GM19035 (cell line): ENCODE results near the gene CHCHD6.
A peak's percentile ranks its signal among the peaks of the same experiment; 100 is the strongest.

Source experiments
- ATAC-seq: cut with Tn5 transposase; IDR thresholded peaks from one replicate; pipeline ENCODE4 v1.9.1; 2021; ENCODE audit not compliant: unreplicated experiment

The CHCHD6 gene

DNA sequence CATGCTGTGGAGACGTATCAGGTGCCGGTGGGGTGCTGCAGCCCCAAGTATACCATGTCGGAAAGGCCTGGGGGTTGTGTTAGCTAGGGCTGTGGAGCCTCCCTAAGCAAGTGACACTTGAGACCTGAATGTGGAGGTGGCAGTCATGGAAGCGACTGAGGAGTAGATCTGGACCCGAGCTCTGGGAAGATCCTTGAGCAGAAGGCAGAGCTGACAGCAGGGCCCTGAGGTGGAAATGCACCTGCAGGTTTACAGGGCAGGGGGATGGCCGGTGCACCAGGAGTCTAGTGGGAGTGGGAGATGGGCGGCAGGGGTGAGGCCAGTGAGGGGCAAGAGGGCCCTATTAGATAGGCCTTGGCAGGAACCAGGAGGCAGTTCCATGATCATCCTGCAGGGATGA, 187.1 kb downstream of the CHCHD6 start:
- no peak for ATAC-seq

DNA sequence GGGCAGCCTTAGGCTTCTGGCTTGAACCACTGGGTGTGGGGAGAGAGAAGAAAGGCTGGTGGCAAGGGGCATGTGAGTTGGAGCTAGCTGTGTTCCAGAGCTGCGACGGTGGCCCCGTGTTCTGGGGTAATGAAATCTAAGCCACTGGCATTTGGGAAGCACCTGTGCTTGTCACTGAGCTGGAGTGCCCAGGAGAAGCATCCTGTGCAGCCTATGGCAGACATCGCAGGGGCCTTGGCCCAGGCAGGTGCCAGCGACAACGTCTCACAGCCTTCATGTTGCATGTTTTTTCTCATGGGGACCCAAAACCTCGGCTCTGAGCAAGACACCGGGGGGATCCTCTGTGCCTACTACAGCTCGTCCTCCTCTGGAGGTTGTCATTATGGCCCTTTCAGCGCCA, 187.8 kb downstream of the CHCHD6 start:
- no peak for ATAC-seq

DNA sequence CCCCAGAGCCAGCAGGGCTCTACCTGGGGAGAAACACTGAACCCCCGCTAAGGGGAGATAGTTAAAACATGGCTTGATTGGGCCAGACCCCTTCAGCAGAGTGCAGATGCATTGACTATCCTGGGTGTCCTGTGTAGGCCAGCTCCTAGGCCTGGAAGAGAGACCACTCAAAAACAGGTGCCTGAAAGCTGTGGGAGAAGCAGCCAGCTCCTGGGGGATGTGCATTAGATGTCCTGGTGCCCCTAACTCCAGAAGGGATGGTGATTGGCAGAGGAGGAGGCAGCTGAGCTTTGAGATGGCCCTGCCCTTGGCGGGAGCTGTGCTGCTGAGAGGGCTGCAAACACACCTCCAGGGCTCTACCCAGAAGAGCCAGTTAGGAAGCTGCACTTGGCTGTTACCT, 189.6 kb downstream of the CHCHD6 start:
- no peak for ATAC-seq

DNA sequence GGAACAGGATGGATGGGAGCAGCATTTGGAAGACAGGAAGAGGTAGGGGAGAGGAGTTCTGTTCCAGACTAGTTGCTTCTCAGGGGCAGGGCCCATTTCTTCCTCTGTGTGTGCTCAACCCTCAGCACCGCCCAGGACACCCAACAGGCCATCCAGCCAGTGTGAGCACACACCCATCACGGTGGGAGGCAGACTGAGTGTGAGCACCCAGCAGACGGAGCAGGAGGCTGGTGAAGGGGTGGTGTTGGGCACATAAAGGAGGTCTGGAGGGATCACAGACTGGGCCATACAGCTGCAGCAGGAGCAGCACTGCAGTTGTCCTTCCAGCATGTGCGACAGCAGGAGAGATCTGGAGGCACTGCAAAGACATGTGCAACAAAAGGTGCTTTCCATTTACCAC, 190.4 kb downstream of the CHCHD6 start:
- no peak for ATAC-seq

DNA sequence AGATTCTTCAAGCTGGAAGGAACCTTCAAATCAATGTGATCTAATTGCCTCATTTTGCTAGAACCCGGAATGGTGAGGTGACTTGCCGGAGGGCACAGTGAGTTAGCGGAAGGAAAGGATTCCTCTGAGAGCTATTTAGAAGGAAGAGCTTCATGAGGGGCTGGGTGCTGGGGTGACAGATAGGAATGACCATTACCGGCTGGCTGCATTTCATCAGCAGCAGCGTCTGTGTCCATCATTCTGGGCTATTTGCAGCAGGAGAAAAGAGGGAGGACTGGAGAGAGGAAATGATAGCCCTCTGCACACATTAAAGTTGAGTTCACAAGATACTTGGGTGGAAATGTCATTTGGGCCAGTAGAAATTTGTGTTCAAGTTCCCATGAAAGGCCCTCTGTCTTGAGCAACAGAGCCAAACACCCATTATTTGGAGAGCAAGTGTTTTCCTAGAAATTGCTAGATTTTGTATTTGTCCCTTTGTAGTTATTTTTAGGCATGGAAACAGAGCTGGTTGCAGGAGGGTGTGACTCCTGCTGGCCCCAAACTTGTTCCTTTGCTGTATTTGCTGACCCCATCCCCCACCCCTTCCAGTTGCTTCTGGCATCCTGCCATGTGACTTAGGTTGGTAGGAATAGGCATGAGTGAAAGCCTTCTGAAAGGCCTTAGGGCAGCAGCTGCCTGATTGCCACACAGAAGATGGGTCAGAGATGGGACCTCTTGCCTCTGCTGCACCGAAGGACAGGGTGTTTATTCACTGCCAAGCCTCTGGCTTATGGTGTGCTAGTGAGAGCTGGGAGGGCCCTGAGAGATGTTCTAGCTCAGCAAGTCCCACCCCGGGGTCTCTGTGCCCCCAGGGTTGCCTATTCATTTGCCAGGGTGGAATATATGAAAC, 191.4 kb downstream of the CHCHD6 start:
- no peak for ATAC-seq

DNA sequence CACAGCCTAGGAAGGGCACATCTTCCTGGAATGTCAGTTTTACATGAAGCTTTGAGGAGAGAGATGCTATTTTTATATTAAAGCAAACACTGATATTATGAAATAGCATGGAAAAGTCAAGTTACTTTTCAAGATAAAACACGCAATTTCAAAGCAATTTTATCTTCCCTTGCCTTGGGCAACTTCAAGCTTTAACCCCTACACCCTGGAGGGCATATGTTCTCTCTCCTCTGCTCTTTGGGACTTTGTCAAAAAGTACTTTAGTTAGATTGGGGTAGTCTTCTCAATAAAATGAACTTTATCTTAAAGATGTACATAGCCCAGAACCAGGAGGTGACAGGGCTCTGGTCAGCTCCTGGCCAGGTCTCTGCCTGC, 192.0 kb downstream of the CHCHD6 start:
- no peak for ATAC-seq

DNA sequence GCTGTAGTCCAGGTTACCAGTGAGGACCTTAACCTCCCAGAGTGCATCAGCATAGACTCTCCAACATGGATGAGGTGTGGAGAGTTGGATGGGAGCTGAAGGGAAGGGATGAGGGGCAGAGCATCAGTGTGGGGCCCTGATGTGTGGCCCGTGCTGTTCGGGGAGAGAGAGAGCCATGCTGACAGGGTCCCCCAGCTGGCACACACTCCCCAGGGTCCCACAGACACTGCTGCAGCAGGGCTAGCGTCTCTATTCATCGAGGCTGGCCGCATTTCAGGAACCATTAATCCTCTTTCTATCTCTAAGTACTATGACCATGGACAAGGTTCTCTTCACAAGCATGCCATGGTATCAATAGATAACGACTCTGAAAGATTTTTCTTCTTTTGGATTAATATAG, 192.9 kb downstream of the CHCHD6 start:
- no peak for ATAC-seq

DNA sequence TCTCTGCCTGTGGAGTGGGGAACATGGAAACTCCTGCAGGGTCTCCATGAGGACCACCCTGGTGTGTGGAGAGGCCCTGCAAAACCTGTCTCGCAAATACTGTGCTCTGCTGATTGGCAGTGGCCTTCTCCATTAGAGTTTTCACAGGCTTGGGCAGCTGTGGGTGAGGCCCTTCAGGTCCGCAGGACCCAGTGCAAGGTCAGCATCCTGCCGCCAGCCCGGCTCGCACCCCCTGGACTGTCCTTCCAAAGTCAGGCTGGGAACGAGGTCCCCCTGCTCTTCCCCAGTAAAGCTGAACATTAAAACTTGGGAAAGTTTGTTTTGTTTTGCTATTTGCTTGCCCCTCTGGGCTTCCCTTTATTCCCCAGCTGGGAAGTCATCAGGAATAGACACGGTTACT, 193.9 kb downstream of the CHCHD6 start:
- ATAC-seq: no peak

DNA sequence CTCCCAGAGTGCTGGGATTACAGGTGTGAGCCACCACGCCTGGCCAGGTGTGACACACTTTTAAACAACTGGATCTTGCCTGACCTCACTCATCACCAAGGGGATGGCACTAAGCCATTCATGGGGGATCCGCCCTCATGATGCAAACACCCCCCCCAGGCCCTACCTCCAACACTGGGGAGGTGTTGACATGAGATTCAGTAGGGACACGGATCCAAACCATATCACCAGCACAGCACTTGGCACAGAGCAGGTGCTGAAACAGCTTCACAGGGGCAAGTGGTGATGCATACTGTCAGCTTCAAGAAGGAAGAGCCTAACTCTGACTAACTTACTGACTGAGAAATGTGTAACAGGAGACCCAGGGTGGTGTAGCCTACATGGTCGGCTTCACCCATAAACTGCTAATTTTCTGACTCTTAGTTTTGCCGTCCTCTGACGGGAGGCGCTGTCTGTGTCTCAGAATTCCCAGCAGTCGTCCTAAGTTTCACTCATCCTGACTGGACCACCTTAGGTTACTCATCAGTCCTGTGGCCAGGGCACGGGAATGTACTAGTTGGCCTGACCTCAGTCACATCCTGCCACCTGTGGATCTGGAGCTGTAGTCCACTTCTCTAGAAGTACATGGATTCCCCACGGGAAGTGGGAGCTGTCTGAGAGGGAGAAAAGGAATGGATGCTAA, 197.0 kb downstream of the CHCHD6 start:
- no peak for ATAC-seq

DNA sequence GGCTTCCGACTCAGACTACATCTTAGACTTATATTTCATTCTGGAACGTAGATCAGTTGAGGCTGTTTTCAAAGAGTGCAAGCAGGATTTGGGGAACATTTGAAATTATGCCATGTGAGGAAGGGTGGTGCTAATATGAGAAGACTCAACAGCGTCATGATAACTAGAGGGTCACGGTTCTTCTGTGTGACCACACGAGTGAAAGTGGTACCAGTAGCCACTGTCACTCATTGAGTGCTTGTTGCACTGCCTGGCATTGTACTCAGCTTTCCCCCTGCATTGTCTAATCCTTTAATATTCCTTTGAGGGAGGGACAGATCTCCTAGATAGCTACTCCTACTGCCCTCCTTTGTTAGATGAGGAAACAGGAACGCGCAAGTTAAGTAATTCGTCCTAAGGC, 197.6 kb downstream of the CHCHD6 start:
- ATAC-seq: no peak

DNA sequence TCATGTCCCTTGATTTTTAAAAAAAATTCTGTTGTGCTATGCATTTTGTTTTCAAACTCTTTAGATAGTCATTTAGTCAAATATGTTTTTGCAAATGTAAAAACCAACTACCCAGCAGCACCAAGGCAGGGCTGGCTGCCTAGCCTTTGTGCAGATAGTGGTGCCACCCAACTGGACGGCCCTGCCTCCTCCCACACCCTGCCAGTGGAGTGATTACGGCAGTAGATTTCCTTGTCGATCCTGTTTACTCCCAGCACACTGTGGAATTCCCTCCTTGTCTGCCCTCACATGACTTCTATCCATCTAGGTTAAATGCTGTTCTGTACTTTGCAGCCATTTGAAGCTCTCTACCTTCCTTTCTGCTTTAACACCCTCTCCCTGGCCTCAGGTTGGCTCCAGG, 199.5 kb downstream of the CHCHD6 start:
- no peak for ATAC-seq

DNA sequence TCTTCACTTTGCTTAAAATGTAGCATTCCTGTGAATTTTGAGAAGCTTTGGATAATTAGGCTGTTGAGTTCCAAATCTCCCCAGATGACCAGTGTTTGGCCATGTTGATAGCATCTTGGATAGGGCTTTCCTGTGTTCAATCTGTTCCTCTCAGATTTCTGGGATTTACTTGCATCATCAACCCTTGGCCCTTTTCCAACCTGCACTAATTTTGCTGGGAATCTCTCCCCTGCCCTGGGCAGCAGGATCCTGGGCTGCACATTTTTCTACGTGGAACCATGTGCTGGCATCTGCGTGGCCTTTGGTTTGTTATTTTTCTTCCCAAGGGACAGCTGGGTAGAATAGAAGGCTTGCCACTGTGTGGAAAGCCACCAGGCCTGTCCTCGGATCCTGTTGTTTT, 203.5 kb downstream of the CHCHD6 start:
- no peak for ATAC-seq

DNA sequence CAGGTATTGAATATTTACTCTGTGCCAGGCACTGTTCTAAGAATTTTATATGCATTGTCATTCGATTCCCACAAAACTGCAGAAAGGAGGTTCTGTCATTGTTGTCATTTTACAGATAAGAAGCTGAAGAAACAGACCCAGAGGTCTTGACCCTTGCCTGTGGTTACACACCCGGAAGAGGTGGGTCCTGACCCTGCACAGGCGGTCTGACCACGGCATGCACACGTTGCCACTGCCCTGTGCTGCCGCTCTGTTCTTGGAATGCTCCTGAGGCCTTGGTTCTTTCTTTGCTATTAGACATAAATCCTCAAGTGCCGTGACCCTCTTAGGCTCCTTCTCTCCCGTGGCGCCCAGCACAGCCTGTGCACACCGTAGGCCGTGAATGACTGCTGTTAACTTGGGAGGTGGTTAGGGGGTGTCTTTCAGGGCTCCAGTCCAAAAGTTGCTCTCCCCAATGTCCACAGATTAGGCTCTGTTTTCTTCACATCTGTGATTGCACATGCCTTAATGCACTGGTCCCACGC, 204.8 kb downstream of the CHCHD6 start:
- no peak for ATAC-seq

DNA sequence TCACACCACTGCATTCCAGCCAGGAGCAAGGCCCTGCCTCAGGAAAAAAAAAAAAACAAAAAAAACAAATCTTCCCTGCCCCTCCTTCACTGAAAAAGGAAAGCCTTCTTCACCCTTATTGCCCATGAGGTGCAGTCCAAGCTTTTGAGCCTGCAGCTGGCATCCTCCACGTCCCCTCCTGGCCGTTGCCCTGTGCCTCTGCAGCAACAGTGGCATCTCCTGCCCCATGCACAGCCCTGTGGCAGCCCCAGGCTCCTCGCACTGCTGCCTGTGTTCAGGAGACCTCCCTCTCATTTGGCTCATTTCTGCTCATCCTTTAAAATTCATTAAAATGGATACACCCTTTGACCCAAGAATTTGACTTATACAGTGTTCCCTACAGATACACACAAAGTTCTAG, 206.2 kb downstream of the CHCHD6 start:
- ATAC-seq: no peak

DNA sequence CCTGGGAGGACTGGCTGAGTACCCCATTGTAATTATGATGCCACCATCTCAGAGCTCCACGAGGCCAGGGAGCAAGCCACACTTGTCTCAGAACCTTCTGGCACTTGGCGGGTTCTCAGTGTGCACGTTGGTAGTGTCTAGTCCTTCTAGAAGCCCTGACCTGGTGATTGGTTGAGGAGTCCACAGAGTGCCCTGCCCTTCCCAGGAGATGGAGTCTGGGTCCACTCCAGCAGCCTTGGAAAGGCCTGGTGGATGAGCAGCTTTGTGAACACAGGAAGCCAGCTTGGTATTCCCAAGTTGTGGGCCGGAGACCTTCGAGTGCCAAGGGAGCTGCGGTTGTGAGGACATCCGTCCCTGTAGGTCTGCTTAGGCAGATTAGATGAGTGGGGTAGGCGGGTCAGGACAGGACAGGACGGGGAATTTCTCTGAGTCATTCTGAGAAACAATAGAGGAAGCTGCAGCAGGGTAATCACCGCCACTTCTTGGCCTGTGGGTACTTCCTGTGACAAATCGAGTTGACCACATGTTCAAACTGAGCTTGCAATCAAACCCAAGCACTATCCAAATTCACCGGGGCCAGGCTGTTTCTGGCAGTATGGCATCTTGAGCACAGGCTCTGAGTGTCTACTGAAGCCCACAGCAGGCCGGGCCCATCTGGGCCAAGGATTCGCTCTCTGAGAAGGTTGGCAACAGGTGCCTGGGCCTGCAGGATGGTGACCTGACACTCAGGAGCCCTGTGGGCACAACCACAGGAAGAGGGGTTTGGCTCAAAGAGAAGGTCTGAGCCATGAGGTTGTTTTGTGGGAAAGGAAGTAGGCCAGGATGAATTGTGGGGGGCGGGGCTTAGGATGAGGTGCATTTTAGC, 207.4 kb downstream of the CHCHD6 start:
- ATAC-seq: peak; percentile 96

DNA sequence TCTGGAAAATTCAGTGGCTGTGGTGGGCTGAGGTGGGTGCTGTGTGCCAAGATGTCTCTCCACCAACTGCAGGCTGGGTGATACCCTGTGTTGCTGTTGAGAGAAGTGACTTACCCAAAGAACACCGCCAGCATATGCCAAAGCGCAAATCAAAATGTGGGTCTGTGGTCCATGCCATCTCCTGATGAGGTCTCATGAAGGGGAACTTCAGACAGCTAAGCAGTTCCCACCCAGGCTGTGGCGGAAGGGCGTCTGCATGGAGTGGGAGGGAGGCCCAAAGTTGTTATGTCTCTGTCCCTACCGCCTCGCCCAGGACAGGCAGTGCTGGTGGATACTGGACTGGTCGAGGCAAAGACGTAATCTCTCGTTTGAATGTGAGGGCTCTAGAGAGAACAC, 208.0 kb downstream of the CHCHD6 start:
- ATAC-seq: peak; percentile 1

DNA sequence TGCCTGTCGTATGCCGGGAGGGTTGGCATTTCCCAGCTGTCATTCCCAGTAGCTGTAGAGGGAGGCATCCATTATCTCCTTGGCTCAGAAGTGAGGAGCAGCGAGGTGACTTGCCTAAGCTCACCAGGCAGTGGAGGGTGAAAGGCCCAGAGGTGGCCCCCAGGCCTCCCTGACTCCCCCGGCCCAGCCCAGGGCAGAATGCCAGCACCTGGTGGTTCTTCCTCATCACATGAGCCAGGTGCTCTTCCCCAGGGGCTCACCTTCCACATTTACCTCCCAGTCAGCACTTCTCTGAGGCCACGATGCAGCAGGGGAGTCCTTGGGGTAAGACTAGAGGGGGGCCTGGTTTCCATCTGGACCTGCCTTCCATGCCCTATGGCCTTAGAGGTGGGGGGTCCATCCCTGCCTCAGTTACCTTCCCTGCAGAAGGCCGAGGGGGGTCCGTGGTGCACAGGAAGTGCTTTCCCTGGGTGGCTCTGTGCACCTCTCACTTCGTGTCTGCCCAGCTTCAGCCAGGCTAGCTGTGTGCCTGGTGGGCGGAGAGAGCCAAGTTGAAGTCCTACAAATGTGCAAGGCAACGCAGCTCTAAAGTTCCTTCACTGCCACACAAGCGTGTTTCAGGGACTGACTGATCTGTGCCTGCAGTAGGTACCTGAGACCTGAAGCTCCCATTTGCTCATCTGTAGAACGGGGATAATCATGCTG, 208.6 kb downstream of the CHCHD6 start:
- ATAC-seq: no peak

DNA sequence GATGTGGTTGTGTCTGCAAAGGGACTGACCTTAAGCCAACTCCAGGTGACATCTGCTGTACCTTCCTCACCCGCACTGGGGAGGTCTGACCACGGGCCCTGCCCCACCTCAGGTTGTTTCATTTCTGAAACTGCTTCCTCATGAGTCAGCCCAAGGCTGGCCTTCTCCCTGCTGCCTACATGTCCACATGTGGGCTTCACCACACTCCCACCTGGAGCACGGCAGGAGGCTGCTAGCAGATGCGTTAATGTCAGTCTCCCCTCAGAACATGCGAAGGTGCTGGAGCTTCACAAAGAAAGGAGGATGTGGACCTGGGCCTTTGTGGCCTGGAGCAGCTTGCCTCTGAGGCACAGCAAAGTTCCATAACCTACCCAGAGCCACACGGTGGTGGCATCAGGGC, 209.5 kb downstream of the CHCHD6 start:
- no peak for ATAC-seq

DNA sequence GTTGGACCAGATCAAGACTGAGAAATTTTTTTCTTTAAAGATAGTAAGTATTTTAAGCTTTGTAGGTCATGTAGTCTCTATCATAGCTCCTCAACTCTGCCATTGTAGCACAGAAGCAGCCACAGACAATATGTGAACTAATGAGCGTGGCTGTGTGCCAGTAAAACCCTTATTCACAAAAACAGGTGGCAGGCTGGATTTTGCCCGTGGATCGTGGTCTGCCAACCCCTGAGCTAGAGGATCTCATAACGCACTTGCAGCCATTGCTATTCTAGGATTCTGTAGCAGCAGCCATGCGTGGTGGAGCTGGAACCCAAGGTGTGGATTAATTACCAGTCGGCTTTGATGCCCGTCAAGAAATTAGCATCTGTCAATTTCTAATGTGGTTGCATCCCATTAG, 210.2 kb downstream of the CHCHD6 start:
- no peak for ATAC-seq

DNA sequence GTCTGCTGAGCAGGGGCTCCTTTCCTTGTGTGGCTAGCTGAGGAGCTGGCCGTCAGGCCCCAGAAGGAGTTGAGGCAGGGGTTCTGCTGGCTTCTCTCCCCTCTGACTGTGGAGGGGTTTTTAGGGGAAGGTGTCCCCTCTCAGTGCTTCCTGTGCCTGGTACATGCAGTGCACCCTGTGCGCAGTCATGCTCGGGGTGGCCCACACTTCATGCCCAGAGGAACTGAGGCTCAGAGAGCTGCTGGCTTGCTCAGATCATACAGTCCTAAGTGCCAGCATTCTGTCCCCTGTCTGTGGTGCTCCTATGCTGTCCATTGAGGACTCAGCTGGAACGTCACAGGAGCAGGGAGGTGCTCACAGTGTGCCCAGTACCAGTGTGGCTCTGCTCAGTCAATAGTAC, 211.0 kb downstream of the CHCHD6 start:
- no peak for ATAC-seq

DNA sequence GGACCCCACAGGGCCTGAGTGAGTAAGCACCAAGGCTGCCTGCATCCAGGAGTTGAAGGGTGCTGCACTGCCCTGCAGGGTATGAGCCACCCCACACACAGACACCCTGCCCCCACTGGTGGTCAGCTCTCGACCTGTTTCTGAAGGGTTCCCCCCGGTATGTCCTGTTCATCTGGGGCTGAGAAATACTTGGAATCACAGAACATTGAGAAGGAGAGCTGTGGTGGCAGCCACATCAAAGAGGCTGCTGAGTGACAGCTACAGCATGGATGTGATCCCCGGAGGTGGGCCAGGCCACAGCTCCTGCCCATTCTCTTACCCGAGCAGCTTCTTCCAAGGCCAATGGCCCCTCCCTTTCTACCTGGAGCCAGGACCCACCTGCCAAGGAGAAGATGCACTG, 212.5 kb downstream of the CHCHD6 start:
- no peak for ATAC-seq
